HG02610 (cell line): Measurements from ENCODE around the gene ARRDC2.
A peak's percentile ranks its signal among the peaks of the same experiment; 100 is the strongest.
"Not testable (repeated sequence)": the region's sequence is repeated elsewhere in the genome, so short reads cannot be mapped to it uniquely, and the experiment has no call there.

ENCODE experiments used
- ATAC-seq: cut with Tn5 transposase; IDR thresholded peaks from one replicate; pipeline ENCODE4 v1.9.1; 2021; ENCODE audit warnings: mild to moderate bottlenecking, moderate library complexity; ENCODE audit not compliant: unreplicated experiment

The ARRDC2 gene

GRCh38 chr19:17989425-17990094, 18.4 kb upstream of the ARRDC2 start:
- no peak for ATAC-seq

- no peak for ATAC-seq
These were observed 14.7 kb upstream of the ARRDC2 start for GRCh38 chr19:17993076-17993813.

- ATAC-seq = peak; percentile 36
These were observed 11.1 kb upstream of the ARRDC2 start for GRCh38 chr19:17996826-17997316.

- ATAC-seq = no peak
These were observed 9.8 kb upstream of the ARRDC2 start for GRCh38 chr19:17997969-17998826.

- ATAC-seq = no peak
These were observed 9.2 kb upstream of the ARRDC2 start for GRCh38 chr19:17998827-17999150.

- ATAC-seq = no peak
These were observed 8.1 kb upstream of the ARRDC2 start for GRCh38 chr19:17999684-18000479.

- no peak for ATAC-seq
These were observed 7.5 kb upstream of the ARRDC2 start for GRCh38 chr19:18000480-18000914.

- peak; percentile 64 for ATAC-seq
These were observed 6.8 kb upstream of the ARRDC2 start for GRCh38 chr19:18000915-18001776.

- ATAC-seq = peak; percentile 3
These were observed 6.1 kb upstream of the ARRDC2 start for GRCh38 chr19:18001777-18002345.

- no peak for ATAC-seq
These were observed 5.6 kb upstream of the ARRDC2 start for GRCh38 chr19:18002347-18002850.

- ATAC-seq = not testable (repeated sequence)
These were observed 2.2 kb upstream of the ARRDC2 start for GRCh38 chr19:18005750-18006149.

GRCh38 chr19:18007044-18007916, 690 bp upstream of the ARRDC2 start:
- ATAC-seq = no peak

- no peak for ATAC-seq
These were observed 844 bp downstream of the ARRDC2 start for GRCh38 chr19:18008814-18009213.

GRCh38 chr19:18009412-18010066, 1.6 kb downstream of the ARRDC2 start:
- ATAC-seq = no peak

- no peak for ATAC-seq
These were observed 2.2 kb downstream of the ARRDC2 start for GRCh38 chr19:18010149-18010548.

- no peak for ATAC-seq
These were observed 5.5 kb downstream of the ARRDC2 start for GRCh38 chr19:18013210-18014111.

GRCh38 chr19:18014197-18014596, 6.2 kb downstream of the ARRDC2 start:
- ATAC-seq = no peak
